GM23248 (cell line): Measurements from ENCODE around the gene LSAMP. TPM values are rescaled to one million over a fixed set of nuclear protein-coding genes. Genes with fewer than 3 reads are reported as not detected.

Experiments
- DNase-seq: peaks from one replicate; pipeline ENCODE4 v3.0.0-alpha.2; 2015
- H2AFZ ChIP-seq: fragments of 200-600 bp; sonication (generic); 2 replicates; pipeline ENCODE4 v1.6.1; 2016; ENCODE audit warnings: antibody characterized with exemption
- H3F3A ChIP-seq: fragments of 200-600 bp; sonication (generic); 2 replicates; pipeline ENCODE4 v1.6.1; 2016; ENCODE audit warnings: mild to moderate bottlenecking, antibody characterized with exemption, mixed run types; ENCODE audit not compliant: insufficient read depth
- H3K27ac ChIP-seq: fragments of 200-600 bp; sonication (generic); 2 replicates; pipeline ENCODE4 v1.5.1; 2016; ENCODE audit warnings: mild to moderate bottlenecking
- H3K27me3 ChIP-seq: fragments of 200-600 bp; sonication (generic); replicated peaks from 2 replicates; pipeline ENCODE4 v1.6.1; 2016; ENCODE audit warnings: mild to moderate bottlenecking; ENCODE audit not compliant: insufficient read depth
- H3K36me3 ChIP-seq: fragments of 200-600 bp; sonication (generic); 2 replicates; pipeline ENCODE4 v1.6.1; 2016; ENCODE audit warnings: low read depth, mild to moderate bottlenecking
- H3K4me1 ChIP-seq: fragments of 200-600 bp; sonication (generic); 2 replicates; pipeline ENCODE4 v1.6.1; 2016; ENCODE audit warnings: mild to moderate bottlenecking; ENCODE audit not compliant: insufficient read depth
- H3K4me2 ChIP-seq: fragments of 200-600 bp; sonication (generic); one replicate; pipeline ENCODE4 v1.6.1; 2016; ENCODE audit warnings: mild to moderate bottlenecking; ENCODE audit not compliant: unreplicated experiment
- H3K4me3 ChIP-seq: fragments of 200-600 bp; sonication (generic); 2 replicates; pipeline ENCODE4 v1.5.1; 2016; ENCODE audit warnings: mild to moderate bottlenecking
- H3K79me2 ChIP-seq: fragments of 200-600 bp; sonication (generic); 2 replicates; pipeline ENCODE4 v1.6.1; 2016; ENCODE audit warnings: mild to moderate bottlenecking; ENCODE audit not compliant: insufficient read depth
- H3K9ac ChIP-seq: fragments of 200-600 bp; sonication (generic); 2 replicates; pipeline ENCODE4 v1.6.1; 2016; ENCODE audit warnings: mild to moderate bottlenecking
- H3K9me2 ChIP-seq: fragments of 200-600 bp; sonication (generic); 2 replicates; pipeline ENCODE4 v1.6.1; 2016; ENCODE audit warnings: mixed run types, mild to moderate bottlenecking, moderate library complexity; ENCODE audit not compliant: insufficient read depth
- H3K9me3 ChIP-seq: fragments of 200-600 bp; sonication (generic); one replicate; pipeline ENCODE4 v1.6.1; 2017; ENCODE audit warnings: low read depth
- H4K20me1 ChIP-seq: fragments of 200-600 bp; sonication (generic); 2 replicates; pipeline ENCODE4 v1.6.0; 2016; ENCODE audit not compliant: insufficient read depth
- EZH2 ChIP-seq: fragments of 200-600 bp; sonication (generic); IDR thresholded peaks from 2 replicates; pipeline ENCODE4 v1.6.1; 2018; ENCODE audit warnings: antibody characterized with exemption, mild to moderate bottlenecking; ENCODE audit not compliant: insufficient read depth, poor library complexity, severe bottlenecking
- EZH2phosphoT487 ChIP-seq: fragments of 200-600 bp; sonication (generic); IDR thresholded peaks from 2 replicates; pipeline ENCODE4 v1.6.1; 2018; ENCODE audit warnings: antibody characterized with exemption, moderate library complexity, mild to moderate bottlenecking, low read depth; ENCODE audit not compliant: insufficient read depth
- WGBS, 2 experiments: methylation state at CpG; one replicate each; pipeline ENCODE4 v1.1.6; 2015 to 2017; ENCODE audit warnings: low lambda C conversion rate in 2 of 2, low coverage in 1 of 2; ENCODE audit errors: missing lambda C conversion rate in 2 of 2; 5-methylcytosine and 5-hydroxymethylcytosine counted together
- in situ Hi-C: fragments of 300-500 bp; cut with MboI; formaldehyde crosslinking; loops from 2 replicates; pipeline ENCODE4 v1.15.0; 2020
- polyA plus RNA-seq: library from polyadenylated mRNA; unstranded; fragments of >200 nt; fragmentation: Nextera tagmentation; extraction: Ambion mirVana; gene quantifications from 2 replicates; pipeline ENCODE4 v1.2.1, GENCODE V29; 2016
- total RNA-seq: library from RNA; depleted of rRNA; stranded (reverse); fragments of >200 nt; shearing (Covaris generic); gene quantifications from 2 replicates; pipeline ENCODE4 v1.2.3, GENCODE V29; 2014

The LSAMP gene
- total and polyA plus RNA-seq, 2 experiments from 2014 or later: 4.5 to 9.3 TPM

DNA sequence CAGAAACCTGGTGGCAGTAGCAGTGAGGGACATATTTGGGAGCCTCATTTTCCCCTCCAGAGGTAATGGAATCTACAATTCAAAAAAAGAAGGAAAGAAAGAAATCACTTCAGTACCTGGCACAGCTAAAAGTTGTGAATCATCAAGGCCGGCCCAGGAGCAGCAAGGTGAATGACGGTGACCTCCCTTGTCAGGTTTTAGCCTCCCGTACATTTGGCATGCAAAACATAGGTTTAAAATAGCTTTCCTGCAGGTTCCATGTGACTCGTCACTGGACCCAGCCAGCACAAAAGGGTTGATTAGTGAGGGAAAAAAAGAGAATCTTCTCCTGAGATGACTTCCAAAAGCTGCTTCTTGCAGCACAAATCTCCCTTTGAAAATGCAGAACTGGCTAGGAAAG, 394.2 kb downstream of the LSAMP start:
- Histone ChIP-seq H2AFZ (no peak overlapping the region), H3K9ac (no peak overlapping the region), H3K4me3 (no peak overlapping the region), H3K27ac (no peak overlapping the region), H3K4me2 (no peak overlapping the region), H3K4me1 (no peaks in the 10 kb centered on the region), H3K9me3 (no peaks in the 10 kb centered on the region), H4K20me1 (no peaks in the 10 kb centered on the region), H3K9me2 (no peaks in the 10 kb centered on the region; the same call in 1 of the 2 replicates), H3K27me3 (no peaks in the 10 kb centered on the region), H3K36me3 (no peaks in the 10 kb centered on the region), H3K79me2 (no peaks in the 10 kb centered on the region), H3F3A (no peaks in the 10 kb centered on the region)
- TF ChIP-seq EZH2 (no peak), EZH2phosphoT487 (no peak)
- no peak for DNase-seq
- WGBS, 2 experiments: 74 to 84% methylated on average over 4 of the region's 4 CpGs
- in situ Hi-C loops: no loop called here

DNA sequence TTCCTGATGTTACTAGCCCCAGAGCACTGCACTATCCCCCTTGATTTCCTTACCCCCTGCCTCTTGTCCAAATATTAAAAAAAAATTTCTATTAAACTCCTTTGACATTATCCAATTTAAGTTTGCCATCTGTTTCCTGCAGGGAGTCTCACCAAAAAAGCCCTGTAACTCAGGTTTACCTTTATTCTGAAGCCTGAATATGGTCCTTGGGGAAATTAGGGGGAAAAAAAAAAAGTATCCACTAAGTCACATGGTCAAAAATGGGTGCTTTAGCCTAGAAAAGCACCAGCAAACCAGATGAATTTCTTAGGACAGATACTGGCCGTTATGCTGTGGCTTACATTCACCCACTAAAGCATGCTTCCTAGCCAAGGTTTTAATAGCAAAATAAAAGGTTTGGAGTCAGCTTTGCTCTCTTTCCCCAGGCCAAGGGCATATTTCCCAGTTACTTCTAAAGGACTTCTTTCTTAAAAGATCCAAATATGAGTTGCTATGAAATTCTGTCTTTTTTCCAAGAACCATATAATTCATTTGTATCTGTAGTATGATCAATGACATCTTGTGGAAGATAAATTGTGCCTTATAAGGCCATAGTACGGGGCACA, 394.9 kb downstream of the LSAMP start:
- no peaks in the 10 kb centered on the region for H3F3A ChIP-seq
- no peak overlapping the region for H2AFZ ChIP-seq
- no peaks in the 10 kb centered on the region for H4K20me1 ChIP-seq
- H3K9ac ChIP-seq: no peak overlapping the region
- no peaks in the 10 kb centered on the region for H3K9me3 ChIP-seq
- DNase-seq: no peak
- H3K79me2 ChIP-seq: no peaks in the 10 kb centered on the region
- no peak overlapping the region for H3K27ac ChIP-seq
- H3K4me2 ChIP-seq: no peak overlapping the region
- TF ChIP-seq EZH2 (no peak), EZH2phosphoT487 (no peak)
- H3K9me2 ChIP-seq: no peaks in the 10 kb centered on the region; the same call in 1 of the 2 replicates
- WGBS, 2 experiments: 45 to 49% methylated on average over 2 of the region's 2 CpGs
- H3K27me3 ChIP-seq: no peaks in the 10 kb centered on the region
- in situ Hi-C loops: no loop called here
- no peaks in the 10 kb centered on the region for H3K36me3 ChIP-seq
- H3K4me3 ChIP-seq: no peak overlapping the region
- H3K4me1 ChIP-seq: no peaks in the 10 kb centered on the region

DNA sequence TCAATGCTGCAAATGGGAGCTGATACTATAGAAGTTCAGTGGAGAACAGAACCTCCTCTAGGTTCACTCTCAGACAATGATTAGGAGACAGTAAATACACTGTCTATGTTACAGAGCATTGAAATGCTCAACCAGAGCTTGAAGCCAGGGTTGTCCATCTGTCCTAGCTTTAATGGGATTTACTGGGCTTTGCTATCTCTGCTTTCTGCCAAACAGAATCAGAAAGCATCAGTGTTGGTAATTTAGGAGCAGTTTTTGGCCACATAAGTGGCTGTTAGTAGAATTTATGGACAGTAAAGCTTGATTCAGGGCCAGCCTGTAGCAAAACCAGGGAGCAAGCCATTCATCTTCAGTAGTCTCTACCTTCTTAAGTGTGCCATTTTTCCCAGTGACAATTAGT, 396.3 kb downstream of the LSAMP start:
- TF ChIP-seq EZH2phosphoT487 (no peak), EZH2 (no peak)
- no peaks in the 10 kb centered on the region for H3F3A ChIP-seq
- H2AFZ ChIP-seq: no peak overlapping the region
- H3K4me2 ChIP-seq: no peak overlapping the region
- no peaks in the 10 kb centered on the region; the same call in 1 of the 2 replicates for H3K9me2 ChIP-seq
- H3K27me3 ChIP-seq: no peaks in the 10 kb centered on the region
- no peaks in the 10 kb centered on the region for H3K9me3 ChIP-seq
- no peaks in the 10 kb centered on the region for H3K4me1 ChIP-seq
- H3K27ac ChIP-seq: no peak overlapping the region
- H4K20me1 ChIP-seq: no peaks in the 10 kb centered on the region
- in situ Hi-C loops: no loop called here
- H3K36me3 ChIP-seq: no peaks in the 10 kb centered on the region
- no peak overlapping the region for H3K9ac ChIP-seq
- H3K79me2 ChIP-seq: no peaks in the 10 kb centered on the region
- H3K4me3 ChIP-seq: no peak overlapping the region
- no peak for DNase-seq

DNA sequence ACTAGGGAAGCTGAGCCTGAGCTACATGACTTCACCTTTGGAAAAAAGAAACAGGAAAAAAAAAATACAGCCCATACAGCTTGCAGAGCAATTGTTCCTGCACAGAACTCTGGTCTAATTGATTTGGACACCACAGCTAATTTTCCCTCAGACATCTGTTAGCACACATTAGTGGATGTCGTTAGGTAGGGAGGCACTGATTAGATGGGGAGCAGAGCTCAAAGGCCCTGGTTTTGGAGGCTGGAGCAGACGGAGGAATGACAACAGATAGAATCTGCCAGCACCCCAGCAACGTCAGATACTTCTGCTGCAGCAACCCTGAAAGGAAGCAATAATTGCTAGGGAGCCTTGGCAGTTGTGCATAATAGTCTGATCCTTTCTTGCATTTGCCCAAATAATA, 398.9 kb downstream of the LSAMP start:
- Histone ChIP-seq H3F3A (no peaks in the 10 kb centered on the region), H4K20me1 (no peaks in the 10 kb centered on the region), H3K36me3 (no peaks in the 10 kb centered on the region), H2AFZ (no peak overlapping the region), H3K4me1 (no peaks in the 10 kb centered on the region), H3K9ac (no peak overlapping the region), H3K27ac (no peak overlapping the region), H3K4me3 (no peak overlapping the region), H3K79me2 (no peaks in the 10 kb centered on the region), H3K9me2 (no peaks in the 10 kb centered on the region), H3K27me3 (no peaks in the 10 kb centered on the region), H3K9me3 (no peaks in the 10 kb centered on the region), H3K4me2 (no peak overlapping the region)
- no peak for DNase-seq
- in situ Hi-C loops: no loop called here
- 58 to 62% methylated on average over 3 of the region's 3 CpGs for WGBS, 2 experiments
- TF ChIP-seq EZH2 (no peak), EZH2phosphoT487 (no peak)

DNA sequence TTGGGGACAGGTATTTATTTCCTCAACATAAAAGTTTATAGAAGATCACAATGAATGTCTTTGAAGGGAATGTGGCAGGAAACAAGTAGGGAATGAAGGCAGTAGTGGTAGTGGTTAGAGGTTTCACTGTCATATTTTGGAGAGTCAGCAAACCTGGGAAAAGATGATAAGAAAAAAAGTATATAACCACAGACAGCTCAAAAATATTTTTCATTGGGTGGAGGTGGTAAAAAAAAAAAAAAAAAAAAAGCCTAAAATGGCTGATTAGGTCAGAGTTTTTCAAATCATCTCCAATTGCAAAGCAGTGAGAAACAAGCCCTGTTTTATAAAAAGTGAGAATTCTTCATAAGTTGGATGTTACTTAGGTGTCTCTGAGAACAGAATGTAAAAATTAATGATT, 400.0 kb downstream of the LSAMP start:
- H3K79me2 ChIP-seq: no peaks in the 10 kb centered on the region
- no peaks in the 10 kb centered on the region for H3K4me1 ChIP-seq
- no peak overlapping the region for H3K4me2 ChIP-seq
- H3K4me3 ChIP-seq: no peak overlapping the region
- no peaks in the 10 kb centered on the region for H3K36me3 ChIP-seq
- H3K27me3 ChIP-seq: no peaks in the 10 kb centered on the region
- no peak overlapping the region for H3K27ac ChIP-seq
- no peaks in the 10 kb centered on the region for H3K9me3 ChIP-seq
- no peaks in the 10 kb centered on the region for H4K20me1 ChIP-seq
- no peak overlapping the region for H3K9ac ChIP-seq
- H3K9me2 ChIP-seq: no peaks in the 10 kb centered on the region
- H2AFZ ChIP-seq: no peak overlapping the region
- no peak for DNase-seq
- in situ Hi-C loops: no loop called here
- TF ChIP-seq EZH2phosphoT487 (no peak), EZH2 (no peak)
- H3F3A ChIP-seq: no peaks in the 10 kb centered on the region
